Spleen (tissue), 11 donors: Measurements from ENCODE around the gene RHOC. TPM values are rescaled to one million over a fixed set of nuclear protein-coding genes. Genes with fewer than 3 reads are reported as not detected.

ENCODE experiments used
- DNase-seq: peaks from one replicate; pipeline ENCODE4 v3.0.0-alpha.2; 2020
- H3K27ac ChIP-seq, 8 donors: fragments of 200-600 bp; sonication (generic) in 7 of 8; 1 replicate in 4 of 8; 2 replicates in 4 of 8; pipeline versions ENCODE4 v1.5.0 to v1.8.0; 2016 to 2021; ENCODE audit warnings: inconsistent platforms in 4 of 8, mild to moderate bottlenecking in 4 of 8, moderate library complexity in 1 of 8
- H3K27me3 ChIP-seq, 7 donors: fragments of 200-600 bp; sonication (generic) in 6 of 7; replicated peaks in 1 of 7; 1 replicate in 4 of 7; 2 replicates in 3 of 7; pipeline versions ENCODE4 v1.5.0 to v1.8.0; 2016 to 2021; ENCODE audit warnings: inconsistent platforms in 3 of 7, mild to moderate bottlenecking in 1 of 7
- H3K36me3 ChIP-seq, 6 donors: fragments of 200-600 bp; sonication (generic) in 5 of 6; 1 replicate in 4 of 6; 2 replicates in 2 of 6; pipeline versions ENCODE4 v1.5.0 to v1.8.0; 2016 to 2021; ENCODE audit warnings: inconsistent platforms in 2 of 6
- H3K4me1 ChIP-seq, 6 donors: fragments of 200-600 bp; sonication (generic) in 5 of 6; 1 replicate in 3 of 6; 2 replicates in 3 of 6; pipeline versions ENCODE4 v1.5.0 to v1.8.0; 2016 to 2021; ENCODE audit warnings: inconsistent platforms in 3 of 6
- H3K4me3 ChIP-seq, 8 donors: fragments of 200-600 bp; sonication (generic) in 7 of 8; 1 replicate in 4 of 8; 2 replicates in 4 of 8; pipeline versions ENCODE4 v1.5.0 to v1.8.0; 2016 to 2021; ENCODE audit warnings: inconsistent platforms in 4 of 8, mild to moderate bottlenecking in 4 of 8, moderate library complexity in 2 of 8
- H3K9me3 ChIP-seq, 8 donors: fragments of 200-600 bp; sonication (generic) in 7 of 8; 1 replicate in 4 of 8; 2 replicates in 4 of 8; pipeline versions ENCODE4 v1.5.0 to v1.8.0; 2016 to 2021; ENCODE audit warnings: inconsistent platforms in 4 of 8
- CTCF ChIP-seq, 11 experiments: fragments of 200-600 bp in 7 of 11; fragments of 450-650 bp in 4 of 11; sonication (generic) in 4 of 11; IDR thresholded peaks in 8 of 11; conservative IDR thresholded peaks in 3 of 11; 1 replicate in 7 of 11; 2 replicates in 4 of 11; pipeline versions ENCODE4 v1.4.0 to v1.8.0; 2016 to 2021; ENCODE audit warnings: antibody characterized with exemption in 11 of 11, inconsistent platforms in 4 of 11, mild to moderate bottlenecking in 1 of 11
- POLR2A ChIP-seq, 3 donors: fragments of 450-650 bp; IDR thresholded peaks; one replicate each; pipeline ENCODE4 v1.5.1; 2017; ENCODE audit warnings: antibody characterized with exemption in 3 of 3, mild to moderate bottlenecking in 1 of 3
- POLR2AphosphoS5 ChIP-seq, 3 donors: sonication (generic); formaldehyde crosslinking; IDR thresholded peaks; one replicate each; pipeline ENCODE4 v1.5.1; 2017; ENCODE audit warnings: antibody characterized with exemption in 3 of 3
- WGBS, 5 donors: extraction: QIAGEN DNeasy Blood & Tissue Kit in 3 of 5; methylation state at CpG; one replicate each; pipeline versions ENCODE4 v1.1.5 to v1.1.7; 2013 to 2018; 5-methylcytosine and 5-hydroxymethylcytosine counted together
- intact Hi-C: fragments of 100-400 bp; cut with DNase I; formaldehyde crosslinking; loops from one replicate; pipeline ENCODE4 v1.15.0; 2023; ENCODE audit warnings: low total_unique reads
- polyA plus RNA-seq, 3 donors: library from polyadenylated mRNA; stranded (reverse); fragments of 200-250 nt; gene quantifications; one replicate each; pipeline ENCODE4 v1.2.1, GENCODE V29; 2013
- total RNA-seq, 7 donors: library from RNA; depleted of rRNA in 3 of 7; stranded (reverse); fragments of >200 nt in 3 of 7; fragmentation: NEBNext Ultra II Directional in 4 of 7; extraction: Animal tissue kit (Norgen Biotek cat#: 25700) in 4 of 7; gene quantifications; one replicate each; pipeline versions ENCODE4 v1.1.0 to v1.2.1, GENCODE V29; 2016 to 2021
- donor health status: healthy with polysubstance abuse.
- donor health status: DM: no; HTN: no; CAD: no; lungs with moderate emphysema.
- donor health status: DM: no; HTN: no; CAD: no.
- donor health status: Bipolar disorder and iron deficiency.
- donor health status: healthy.
- donor health status: DM: no; HTN: no; CAD: no.
- donor health status: DM: yes; HTN: yes; CAD: no.

RHOC gene
- total and polyA plus RNA-seq, 10 donors = 120 to 323 (median 203) TPM

DNA sequence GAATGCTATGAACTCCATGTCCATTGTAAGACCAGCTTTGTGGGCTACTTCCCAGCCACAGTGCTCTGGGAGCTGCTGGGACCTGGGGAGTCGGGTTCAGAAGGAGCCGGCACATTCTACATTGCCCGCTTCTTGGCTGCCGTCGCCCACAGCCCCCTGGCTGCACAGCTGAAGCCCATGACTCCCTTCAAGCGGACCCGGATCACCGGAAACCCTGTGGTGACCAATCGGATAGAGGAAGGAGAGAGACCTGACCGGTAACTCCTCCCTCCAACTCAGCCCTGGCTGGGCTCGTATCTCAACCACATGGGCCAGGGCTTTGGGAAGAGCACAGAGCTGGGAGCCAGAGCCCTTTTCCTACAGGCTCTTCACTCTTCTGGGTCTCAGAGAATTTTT lies 17.1 kb downstream of the RHOC start:
- Histone ChIP-seq H3K27ac (no peak overlapping the region), H3K4me1 (peaks cover 0 to 29% (median 7%) of the 10 kb centered on the region in 6 donors), H3K27me3 (no peaks in the 10 kb centered on the region), H3K9me3 (no peaks in the 10 kb centered on the region), H3K36me3 (peaks cover 0 to 74% (median 47%) of the 10 kb centered on the region in 6 donors), H3K4me3 (no peak overlapping the region)
- peak; percentile 52 for DNase-seq
- intact Hi-C loops = no loop called here
- WGBS, 5 donors = 89 to 100% (median 92%) methylated on average over 11 of the region's 11 CpGs
- TF ChIP-seq POLR2A (IDR thresholded peaks at IDR 0.05) (no peak), CTCF (IDR thresholded peaks at IDR 0.05 in 8 of 11, conservative IDR thresholded peaks at IDR 0.05 in 3 of 11) (no peak), POLR2AphosphoS5 (IDR thresholded peaks at IDR 0.05) (no peak)

DNA sequence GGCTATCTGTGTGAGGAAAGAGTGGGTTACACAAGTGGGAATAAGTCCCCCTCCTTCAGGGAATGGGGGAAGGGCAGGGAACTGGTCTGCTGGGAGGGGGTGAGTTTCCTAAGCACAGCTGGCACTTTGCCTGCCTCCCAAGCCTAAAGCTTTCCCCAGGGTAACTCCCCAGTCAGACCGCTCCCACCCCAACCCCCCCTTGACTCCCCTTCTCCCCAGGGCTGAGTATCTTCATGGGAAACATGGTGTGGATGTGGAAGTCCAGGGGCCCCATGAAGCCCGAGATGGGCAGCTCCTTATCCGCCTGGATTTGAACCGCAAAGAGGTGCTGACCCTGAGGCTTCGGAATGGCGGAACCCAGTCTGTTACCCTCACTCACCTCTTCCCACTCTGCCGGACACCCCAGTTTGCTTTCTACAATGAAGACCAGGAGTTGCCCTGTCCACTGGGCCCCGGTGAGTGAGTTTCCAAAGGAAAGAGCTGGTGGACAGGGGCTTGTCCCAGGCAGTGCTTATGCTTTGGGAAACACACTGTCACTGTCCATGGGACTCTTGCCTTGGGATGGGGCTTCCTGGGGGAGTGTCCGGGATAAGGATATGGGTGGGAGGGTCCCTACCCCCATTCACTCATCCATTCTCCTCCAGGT lies 17.6 kb downstream of the RHOC start:
- Histone ChIP-seq H3K27me3 (no peaks in the 10 kb centered on the region), H3K9me3 (no peaks in the 10 kb centered on the region), H3K4me3 (no peak overlapping the region), H3K4me1 (peaks cover 0 to 29% (median 7%) of the 10 kb centered on the region in 6 donors), H3K27ac (peak overlapping the region in 3 of 8 donors; percentile 9 to 32 (median 26)), H3K36me3 (peaks cover 0 to 68% (median 42%) of the 10 kb centered on the region in 6 donors)
- WGBS, 5 donors = 91 to 93% (median 92%) methylated on average over 8 to 9 of the region's 9 CpGs
- TF ChIP-seq POLR2AphosphoS5 (IDR thresholded peaks at IDR 0.05) = no peak
- no peak for TF ChIP-seq CTCF (IDR thresholded peaks at IDR 0.05 in 8 of 11, conservative IDR thresholded peaks at IDR 0.05 in 3 of 11)
- intact Hi-C loops = no loop called here
- DNase-seq = peak; percentile 46

- peaks cover 0 to 29% (median 7%) of the 10 kb centered on the region in 6 donors for H3K4me1 ChIP-seq
- H3K4me3 ChIP-seq = no peak overlapping the region
- H3K36me3 ChIP-seq = peaks cover 0 to 63% (median 37%) of the 10 kb centered on the region in 6 donors
- no peaks in the 10 kb centered on the region for H3K9me3 ChIP-seq
- peak overlapping the region in 6 of 8 donors; percentile 5 to 32 (median 18) for H3K27ac ChIP-seq
- whole genome bisulfite sequencing, 5 donors = 82 to 94% (median 85%) methylated on average over 13 of the region's 13 CpGs
- TF ChIP-seq CTCF (IDR thresholded peaks at IDR 0.05 in 8 of 11, conservative IDR thresholded peaks at IDR 0.05 in 3 of 11) = no peak
- peak in 1 of 3 donors; percentile 28 for TF ChIP-seq POLR2AphosphoS5 (IDR thresholded peaks at IDR 0.05)
- intact Hi-C loops = no loop called here
- DNase-seq = no peak
- no peaks in the 10 kb centered on the region for H3K27me3 ChIP-seq
Observed at GRCh38 chr1:112688781-112689193, 18.1 kb downstream of the RHOC start.

DNA sequence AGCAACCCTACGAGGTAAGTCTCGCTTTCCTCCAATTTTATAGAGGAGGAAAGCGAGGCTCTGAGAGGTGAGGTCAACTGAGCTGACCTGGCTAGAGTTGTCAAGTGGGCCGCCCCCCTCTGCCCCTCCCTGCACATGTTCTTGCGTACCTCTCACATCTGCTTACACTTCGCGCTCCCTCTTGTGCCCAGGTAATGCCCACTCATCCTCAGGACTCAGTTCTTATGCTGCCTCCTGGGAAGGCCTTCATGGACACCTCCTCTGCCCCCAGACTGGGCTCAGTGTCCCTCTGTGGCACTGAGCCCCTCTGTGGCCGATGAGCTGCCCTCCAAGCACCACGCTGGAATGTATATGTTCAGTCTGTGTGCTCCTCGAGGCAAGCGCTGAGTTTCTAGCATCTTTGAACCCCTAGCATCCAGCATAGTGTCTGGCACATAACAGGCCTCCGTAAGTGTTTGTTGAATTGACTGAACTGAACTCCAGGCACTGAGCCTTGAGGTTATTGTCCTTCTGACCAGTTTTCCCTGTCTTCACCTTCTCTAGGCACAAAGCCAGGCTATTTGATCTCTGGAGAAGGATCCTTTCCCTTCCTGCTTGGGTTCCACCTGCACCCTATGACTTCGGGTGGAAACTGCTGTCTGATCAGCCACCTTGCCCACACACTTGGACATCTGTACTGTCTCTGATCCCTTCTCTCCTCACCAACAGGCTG lies 19.0 kb downstream of the RHOC start:
- H3K9me3 ChIP-seq = no peaks in the 10 kb centered on the region
- peaks cover 0 to 29% (median 7%) of the 10 kb centered on the region in 6 donors for H3K4me1 ChIP-seq
- H3K36me3 ChIP-seq = peaks cover 0 to 55% (median 30%) of the 10 kb centered on the region in 6 donors
- H3K27me3 ChIP-seq = no peaks in the 10 kb centered on the region
- intact Hi-C loops = no loop called here
- peak overlapping the region in 6 of 8 donors; percentile 5 to 32 (median 18) for H3K27ac ChIP-seq
- DNase-seq = no peak
- H3K4me3 ChIP-seq = no peak overlapping the region
- 85 to 93% (median 89%) methylated on average over 13 of the region's 13 CpGs for WGBS, 5 donors
- TF ChIP-seq CTCF (IDR thresholded peaks at IDR 0.05 in 8 of 11, conservative IDR thresholded peaks at IDR 0.05 in 3 of 11) (no peak), POLR2A (IDR thresholded peaks at IDR 0.05) (no peak), POLR2AphosphoS5 (IDR thresholded peaks at IDR 0.05) (no peak)
